Measurements from ENCODE around the gene BBX.
A peak's percentile ranks its signal among the peaks of the same experiment; 100 is the strongest.

The BBX gene

GRCh38 chr3:107637416-107638183, 114.8 kb downstream of the BBX start:
- DNase-seq (ENCODE audit: low read depth, low spot score): no peak
- no peak overlapping the region for H3K4me3 ChIP-seq (ENCODE audit: low read length)

- no peak for DNase-seq (ENCODE audit: low read depth, low spot score)
- H3K4me3 ChIP-seq (ENCODE audit: low read length): no peak overlapping the region
Measured at GRCh38 chr3:107641572-107642307, 119.0 kb downstream of the BBX start.

- peak; percentile 43 for DNase-seq (ENCODE audit: low read depth, low spot score)
- no peak overlapping the region for H3K4me3 ChIP-seq (ENCODE audit: low read length)
Measured at GRCh38 chr3:107643038-107643883, 120.5 kb downstream of the BBX start.

- no peak for DNase-seq (ENCODE audit: low read depth, low spot score)
- H3K4me3 ChIP-seq (ENCODE audit: low read length): no peak overlapping the region
Measured at GRCh38 chr3:107644631-107645030, 121.9 kb downstream of the BBX start.

- no peak for DNase-seq (ENCODE audit: low read depth, low spot score)
- H3K4me3 ChIP-seq (ENCODE audit: low read length): no peak overlapping the region
Measured at GRCh38 chr3:107650788-107651187, 128.0 kb downstream of the BBX start.

GRCh38 chr3:107651782-107652181, 129.0 kb downstream of the BBX start:
- no peak for DNase-seq (ENCODE audit: low read depth, low spot score)
- H3K4me3 ChIP-seq (ENCODE audit: low read length): no peak overlapping the region

- H3K4me3 ChIP-seq (ENCODE audit: low read length): no peak overlapping the region
- no peak for DNase-seq (ENCODE audit: low read depth, low spot score)
Measured at GRCh38 chr3:107654218-107654617, 131.5 kb downstream of the BBX start.

GRCh38 chr3:107657971-107658370, 135.2 kb downstream of the BBX start:
- no peak overlapping the region for H3K4me3 ChIP-seq (ENCODE audit: low read length)
- no peak for DNase-seq (ENCODE audit: low read depth, low spot score)

- peak; percentile 32 for DNase-seq (ENCODE audit: low read depth, low spot score)
- no peak overlapping the region for H3K4me3 ChIP-seq (ENCODE audit: low read length)
Measured at GRCh38 chr3:107660306-107660976, 137.7 kb downstream of the BBX start.

GRCh38 chr3:107661447-107662123, 138.8 kb downstream of the BBX start:
- DNase-seq (ENCODE audit: low read depth, low spot score): no peak
- H3K4me3 ChIP-seq (ENCODE audit: low read length): no peak overlapping the region

- DNase-seq (ENCODE audit: low read depth, low spot score): no peak
- H3K4me3 ChIP-seq (ENCODE audit: low read length): no peak overlapping the region
Measured at GRCh38 chr3:107662124-107662507, 139.4 kb downstream of the BBX start.

GRCh38 chr3:107662586-107662985, 139.8 kb downstream of the BBX start:
- H3K4me3 ChIP-seq (ENCODE audit: low read length): no peak overlapping the region
- no peak for DNase-seq (ENCODE audit: low read depth, low spot score)

GRCh38 chr3:107663266-107663665, 140.5 kb downstream of the BBX start:
- no peak for DNase-seq (ENCODE audit: low read depth, low spot score)
- H3K4me3 ChIP-seq (ENCODE audit: low read length): no peak overlapping the region

- DNase-seq (ENCODE audit: low read depth, low spot score): no peak
- no peak overlapping the region for H3K4me3 ChIP-seq (ENCODE audit: low read length)
Measured at GRCh38 chr3:107664614-107665013, 141.9 kb downstream of the BBX start.

- no peak for DNase-seq (ENCODE audit: low read depth, low spot score)
- H3K4me3 ChIP-seq (ENCODE audit: low read length): no peak overlapping the region
Measured at GRCh38 chr3:107665351-107665750, 142.6 kb downstream of the BBX start.

- no peak overlapping the region for H3K4me3 ChIP-seq (ENCODE audit: low read length)
- DNase-seq (ENCODE audit: low read depth, low spot score): no peak
Measured at GRCh38 chr3:107666853-107667252, 144.1 kb downstream of the BBX start.

GRCh38 chr3:107668416-107668815, 145.7 kb downstream of the BBX start:
- DNase-seq (ENCODE audit: low read depth, low spot score): no peak

GRCh38 chr3:107668963-107669362, 146.2 kb downstream of the BBX start:
- no peak for DNase-seq (ENCODE audit: low read depth, low spot score)
- H3K4me3 ChIP-seq (ENCODE audit: low read length): no peak overlapping the region

More at GRCh38 chr3:107668416-107668815, 145.7 kb downstream of the BBX start:
- no peak overlapping the region for H3K4me3 ChIP-seq (ENCODE audit: low read length)

GRCh38 chr3:107669669-107670068, 146.9 kb downstream of the BBX start:
- no peak overlapping the region for H3K4me3 ChIP-seq (ENCODE audit: low read length)
- no peak for DNase-seq (ENCODE audit: low read depth, low spot score)
